NOMO-1 treated with DMSO at 0.1 percent for 48 hours (cell line): Measurements from ENCODE around the gene PELO.

Experiments used
- DNase-seq: peaks from one replicate; lab custom pipeline; 2025; ENCODE audit not compliant: unreplicated experiment; lab: John Stamatoyannopoulos, UW

Gene PELO

GRCh38 chr5:52771343-52772039, 16.2 kb upstream of the PELO start:
- DNase-seq: no peak

GRCh38 chr5:52772668-52773067, 15.0 kb upstream of the PELO start:
- no peak for DNase-seq

GRCh38 chr5:52773342-52773741, 14.4 kb upstream of the PELO start:
- DNase-seq: no peak

GRCh38 chr5:52774005-52774410, 13.7 kb upstream of the PELO start:
- no peak for DNase-seq

- DNase-seq: no peak
Measured at GRCh38 chr5:52776116-52776515, 11.6 kb upstream of the PELO start.

GRCh38 chr5:52777186-52777585, 10.5 kb upstream of the PELO start:
- DNase-seq: no peak

GRCh38 chr5:52778781-52779180, 8.9 kb upstream of the PELO start:
- DNase-seq: no peak

- no peak for DNase-seq
Measured at GRCh38 chr5:52779213-52779612, 8.5 kb upstream of the PELO start.

GRCh38 chr5:52783226-52783959, 4.3 kb upstream of the PELO start:
- no peak for DNase-seq

- peak; percentile 62 for DNase-seq
Measured at GRCh38 chr5:52784737-52785136, 3.0 kb upstream of the PELO start.

- DNase-seq: no peak
Measured at GRCh38 chr5:52786391-52786790, 1.3 kb upstream of the PELO start.

GRCh38 chr5:52786949-52787599, 642 bp upstream of the PELO start:
- DNase-seq: no peak

GRCh38 chr5:52788505-52788821, 747 bp downstream of the PELO start:
- no peak for DNase-seq

- no peak for DNase-seq
Measured at GRCh38 chr5:52789378-52789777, 1.7 kb downstream of the PELO start.

- DNase-seq: peak; percentile 30
Measured at GRCh38 chr5:52789851-52790250, 2.1 kb downstream of the PELO start.

- DNase-seq: no peak
Measured at GRCh38 chr5:52791366-52791765, 3.6 kb downstream of the PELO start.

- DNase-seq: no peak
Measured at GRCh38 chr5:52794519-52794918, 6.8 kb downstream of the PELO start.

GRCh38 chr5:52796031-52796430, 8.3 kb downstream of the PELO start:
- DNase-seq: no peak

GRCh38 chr5:52796516-52797103, 8.9 kb downstream of the PELO start:
- DNase-seq: no peak

GRCh38 chr5:52798938-52799337, 11.2 kb downstream of the PELO start:
- peak; percentile 45 for DNase-seq

- DNase-seq: no peak
Measured at GRCh38 chr5:52799358-52799982, 11.8 kb downstream of the PELO start.
